HEK293 (cell line): Measurements from ENCODE around the gene TMEM259.

Experiments used
- CTCF ChIA-PET: fragments of 350-600 bp; formaldehyde crosslinking; extraction: SDS; loops from one replicate; lab custom pipeline; 2021; ENCODE audit warnings: antibody characterized with exemption; lab: Yijun Ruan, JAX
- POLR2A ChIA-PET: fragments of 300-600 bp; formaldehyde crosslinking; extraction: SDS; loops from one replicate; lab custom pipeline; 2020; ENCODE audit warnings: antibody characterized with exemption, inconsistent platforms; lab: Yijun Ruan, JAX
- H3K27ac ChIP-seq: fragments of 200-500 bp; sonication (Bioruptor generic); 2 replicates; pipeline ENCODE4 v1.5.1; 2014; ENCODE audit warnings: low read depth, low read length, control low read depth, inconsistent platforms; ENCODE audit errors: extremely low read depth
- H3K36me3 ChIP-seq, 2 experiments: fragments of 200-500 bp in 1 of 2; sonication (Bioruptor generic) in 1 of 2; 1 replicate in 1 of 2; 2 replicates in 1 of 2; pipeline ENCODE4 v1.5.1; 2014 to 2017; ENCODE audit warnings: inconsistent platforms in 2 of 2, low read length in 2 of 2; ENCODE audit not compliant: control insufficient read depth in 2 of 2, insufficient read depth in 1 of 2
- H3K4me1 ChIP-seq: fragments of 200-500 bp; sonication (Bioruptor generic); 2 replicates; pipeline ENCODE4 v1.5.1; 2014; ENCODE audit warnings: mild to moderate bottlenecking, low read length, inconsistent platforms; ENCODE audit not compliant: control insufficient read depth, insufficient read depth
- H3K4me3 ChIP-seq: 2 replicates; pipeline ENCODE4 v1.5.1; 2011; ENCODE audit warnings: low read depth, mild to moderate bottlenecking, control low read depth, low read length, moderate library complexity
- H3K9me3 ChIP-seq: fragments of 200-500 bp; sonication (Bioruptor generic); 2 replicates; pipeline ENCODE4 v1.5.1; 2014; ENCODE audit warnings: low read depth, low read length, inconsistent platforms; ENCODE audit not compliant: control insufficient read depth, insufficient read depth
- ATF2 ChIP-seq: fragments of 450-650 bp; formaldehyde crosslinking; IDR thresholded peaks from 2 replicates; pipeline ENCODE4 v1.5.1; 2016; ENCODE audit warnings: missing biosample characterization, missing genetic modification characterization, low read depth
- GFI1B ChIP-seq: fragments of 450-650 bp; formaldehyde crosslinking; IDR thresholded peaks from 2 replicates; pipeline ENCODE4 v1.5.1; 2016; ENCODE audit warnings: missing biosample characterization, missing genetic modification characterization
- GLIS2 ChIP-seq: fragments of 450-650 bp; formaldehyde crosslinking; IDR thresholded peaks from 2 replicates; pipeline ENCODE4 v1.5.1; 2016; ENCODE audit warnings: missing biosample characterization, missing genetic modification characterization
- HIC1 ChIP-seq: fragments of 450-650 bp; formaldehyde crosslinking; IDR thresholded peaks from 2 replicates; pipeline ENCODE4 v1.5.1; 2016; ENCODE audit warnings: missing biosample characterization, missing genetic modification characterization
- OVOL3 ChIP-seq: fragments of 450-650 bp; formaldehyde crosslinking; IDR thresholded peaks from 2 replicates; pipeline ENCODE4 v1.5.1; 2016; ENCODE audit warnings: missing biosample characterization, missing genetic modification characterization
- YY1 ChIP-seq: fragments of 450-650 bp; formaldehyde crosslinking; IDR thresholded peaks from 2 replicates; pipeline ENCODE4 v1.5.1; 2018; ENCODE audit warnings: missing biosample characterization, missing genetic modification characterization
- ZBTB1 ChIP-seq: fragments of 450-650 bp; formaldehyde crosslinking; IDR thresholded peaks from 2 replicates; pipeline ENCODE4 v1.5.1; 2016; ENCODE audit warnings: missing biosample characterization, missing genetic modification characterization
- ZNF132 ChIP-seq: fragments of 450-650 bp; formaldehyde crosslinking; IDR thresholded peaks from 2 replicates; pipeline ENCODE4 v1.5.1; 2017; ENCODE audit warnings: missing biosample characterization, missing genetic modification characterization, borderline replicate concordance
- ZNF133 ChIP-seq: fragments of 450-650 bp; formaldehyde crosslinking; IDR thresholded peaks from 2 replicates; pipeline ENCODE4 v1.5.1; 2016; ENCODE audit warnings: missing biosample characterization, missing genetic modification characterization
- ZNF169 ChIP-seq: fragments of 450-650 bp; formaldehyde crosslinking; IDR thresholded peaks from 2 replicates; pipeline ENCODE4 v1.5.1; 2016; ENCODE audit warnings: missing biosample characterization, missing genetic modification characterization
- ZNF280C ChIP-seq: fragments of 450-650 bp; formaldehyde crosslinking; IDR thresholded peaks from 2 replicates; pipeline ENCODE4 v1.5.1; 2016; ENCODE audit warnings: missing biosample characterization, missing genetic modification characterization
- ZNF280D ChIP-seq: fragments of 450-650 bp; formaldehyde crosslinking; IDR thresholded peaks from 2 replicates; pipeline ENCODE4 v1.5.1; 2016; ENCODE audit warnings: missing biosample characterization, missing genetic modification characterization
- ZNF302 ChIP-seq: fragments of 450-650 bp; formaldehyde crosslinking; IDR thresholded peaks from 2 replicates; pipeline ENCODE4 v1.5.1; 2016; ENCODE audit warnings: missing biosample characterization, missing genetic modification characterization, low read depth
- ZNF354C ChIP-seq: fragments of 450-650 bp; formaldehyde crosslinking; IDR thresholded peaks from 2 replicates; pipeline ENCODE4 v1.5.1; 2016; ENCODE audit warnings: missing biosample characterization, missing genetic modification characterization, low read depth, borderline replicate concordance
- ZNF394 ChIP-seq: fragments of 450-650 bp; formaldehyde crosslinking; IDR thresholded peaks from 2 replicates; pipeline ENCODE4 v1.5.1; 2016; ENCODE audit warnings: missing biosample characterization, missing genetic modification characterization, mild to moderate bottlenecking, moderate library complexity, borderline replicate concordance
- ZNF416 ChIP-seq: fragments of 450-650 bp; formaldehyde crosslinking; IDR thresholded peaks from 2 replicates; pipeline ENCODE4 v1.5.1; 2016; ENCODE audit warnings: missing biosample characterization, missing genetic modification characterization
- ZNF561 ChIP-seq: fragments of 450-650 bp; IDR thresholded peaks from 2 replicates; pipeline ENCODE4 v1.5.1; 2018; ENCODE audit warnings: missing biosample characterization, missing genetic modification characterization, borderline replicate concordance
- ZNF600 ChIP-seq: fragments of 450-650 bp; formaldehyde crosslinking; IDR thresholded peaks from 2 replicates; pipeline ENCODE4 v1.5.1; 2016; ENCODE audit warnings: missing biosample characterization, missing genetic modification characterization
- ZNF610 ChIP-seq: fragments of 450-650 bp; formaldehyde crosslinking; IDR thresholded peaks from 2 replicates; pipeline ENCODE4 v1.5.1; 2016; ENCODE audit warnings: missing biosample characterization, missing genetic modification characterization, borderline replicate concordance
- ZNF621 ChIP-seq: fragments of 450-650 bp; formaldehyde crosslinking; IDR thresholded peaks from 2 replicates; pipeline ENCODE4 v1.5.1; 2017; ENCODE audit warnings: missing biosample characterization, missing genetic modification characterization
- ZNF624 ChIP-seq: fragments of 450-650 bp; formaldehyde crosslinking; IDR thresholded peaks from 2 replicates; pipeline ENCODE4 v1.5.1; 2017; ENCODE audit warnings: missing biosample characterization, missing genetic modification characterization
- ZNF701 ChIP-seq: fragments of 450-650 bp; formaldehyde crosslinking; IDR thresholded peaks from 2 replicates; pipeline ENCODE4 v1.5.1; 2016; ENCODE audit warnings: missing biosample characterization, missing genetic modification characterization
- ZNF791 ChIP-seq: fragments of 450-650 bp; formaldehyde crosslinking; IDR thresholded peaks from 2 replicates; pipeline ENCODE4 v1.5.1; 2016; ENCODE audit warnings: missing biosample characterization, missing genetic modification characterization
- ZSCAN16 ChIP-seq: fragments of 450-650 bp; formaldehyde crosslinking; IDR thresholded peaks from 2 replicates; pipeline ENCODE4 v1.5.1; 2016; ENCODE audit warnings: missing biosample characterization, missing genetic modification characterization
- ZSCAN30 ChIP-seq: fragments of 450-650 bp; IDR thresholded peaks from 2 replicates; pipeline ENCODE4 v1.5.1; 2018; ENCODE audit warnings: missing biosample characterization, mild to moderate bottlenecking, missing genetic modification characterization, moderate library complexity

The TMEM259 gene

GRCh38 chr19:1009981-1010538, 10.9 kb downstream of the TMEM259 start (continued):
- TF ChIP-seq ZNF132 (tag by site-specific recombination): no peak
- no peak for TF ChIP-seq ZNF621 (tag by site-specific recombination)
- TF ChIP-seq ZNF701 (tag by site-specific recombination): no peak
- no peak for TF ChIP-seq ZNF280D (tag by site-specific recombination)
- peak; percentile 72 for TF ChIP-seq GLIS2 (tag by site-specific recombination)
- TF ChIP-seq ZNF416 (tag by site-specific recombination): no peak
- TF ChIP-seq ZNF610 (tag by site-specific recombination): no peak
- no peak for TF ChIP-seq ATF2
- TF ChIP-seq GFI1B (tag by site-specific recombination): no peak
- TF ChIP-seq ZNF280C (tag by site-specific recombination): no peak
- TF ChIP-seq HIC1 (tag by site-specific recombination): no peak
- TF ChIP-seq OVOL3 (tag by site-specific recombination): no peak
- no peak for TF ChIP-seq ZNF169 (tag by site-specific recombination)
- TF ChIP-seq ZNF600 (tag by site-specific recombination): 0 out of 2 replicates have a peak, but pooled peaks have one; percentile 4
- TF ChIP-seq, all 188 proteins: peak for 6

- no peaks in the 10 kb centered on the region for H3K9me3 ChIP-seq
- ChIA-PET POLR2A (interaction anchor here (0.5 to 1.6 kb wide), 2 partner anchors 18 to 30 kb away, joined by 3 to 4 read pairs; partner anchors contain the start of gene ABCA7), CTCF (no interaction called here)
- no peaks in the 10 kb centered on the region for H3K4me1 ChIP-seq
- peaks cover 0 to 44% of the 10 kb centered on the region in 2 experiments; a peak in 1 of 3 replicates for H3K36me3 ChIP-seq
- H3K27ac ChIP-seq: no peak overlapping the region
- no peak overlapping the region for H3K4me3 ChIP-seq
- TF ChIP-seq ZSCAN16: no peak
- no peak for TF ChIP-seq ZNF302 (tag by site-specific recombination)
- no peak for TF ChIP-seq ZNF561 (tag by site-specific recombination)
- TF ChIP-seq ZNF624 (tag by site-specific recombination): no peak
- no peak for TF ChIP-seq ZNF394 (tag by site-specific recombination)
- TF ChIP-seq ZNF600 (tag by site-specific recombination): 0 out of 2 replicates have a peak, but pooled peaks have one; percentile 17
- TF ChIP-seq ZBTB1 (tag by site-specific recombination): no peak
- no peak for TF ChIP-seq ZNF791 (tag by site-specific recombination)
- no peak for TF ChIP-seq YY1
- no peak for TF ChIP-seq ZSCAN30 (tag by site-specific recombination)
- TF ChIP-seq ZNF133 (tag by site-specific recombination): no peak
- TF ChIP-seq ZNF354C: no peak
These were observed 11.6 kb downstream of the TMEM259 start for GRCh38 chr19:1009041-1009980.
